Measurements from ENCODE around the gene NDUFC1. TPM values are rescaled to one million over a fixed set of nuclear protein-coding genes. Genes with fewer than 3 reads are reported as not detected.

NDUFC1 gene
- total and polyA plus RNA-seq, 2 of the 4 experiments (the other 2 are of a cell fraction), result 25.1 to 65.1 TPM

DNA sequence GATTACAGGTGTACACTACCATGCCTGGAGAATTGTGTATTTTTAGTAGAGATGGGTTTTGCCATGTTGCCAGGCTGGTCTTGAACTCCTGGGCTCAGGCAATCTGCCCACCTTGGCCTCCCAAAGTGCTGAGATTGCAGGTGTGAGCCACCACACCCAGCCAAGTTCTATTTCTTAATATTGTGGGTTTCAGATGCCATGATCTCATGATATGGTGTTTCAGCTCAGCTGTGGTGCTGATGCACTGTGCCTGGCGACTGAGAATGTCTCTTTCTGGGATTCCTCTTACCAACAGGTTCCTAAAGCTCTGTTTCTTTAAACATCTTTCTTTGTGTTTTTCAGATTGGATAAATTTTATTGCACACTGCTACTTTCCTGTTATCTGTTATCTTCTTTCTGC is 17.3 kb upstream of the NDUFC1 start:
- no CpG with 5 or more reads among the region's 1 CpG for WGBS, 2 experiments (ENCODE audit: extremely low coverage in 2 of 2, insufficient read length in 1 of 2)
- ChIA-PET POLR2A (ENCODE audit: unreplicated experiment) (no interaction called here), CTCF (no interaction called here)
- Histone ChIP-seq H4K91ac (ENCODE audit: insufficient read depth, low read depth, low read length) (no peak overlapping the region), H3K36me3 (ENCODE audit: control insufficient read depth, insufficient read depth, low read length) (no peaks in the 10 kb centered on the region), H3K4me3 (ENCODE audit: insufficient read depth, low read depth, low read length) (no peak overlapping the region), H3K56ac (ENCODE audit: extremely low read depth, insufficient read depth, low read length) (no peak overlapping the region), H3K14ac (replicated peaks; ENCODE audit: low read depth, low read length) (no peak overlapping the region), H2AK9ac (replicated peaks; ENCODE audit: low read depth, low read length, poor library complexity) (no peak overlapping the region), H3K27me3 (ENCODE audit: control insufficient read depth, insufficient read depth, low read length) (no peaks in the 10 kb centered on the region), H3K9ac (ENCODE audit: low read depth, low read length) (no peak overlapping the region), H2BK120ac (ENCODE audit: low read depth, low read length) (no peak overlapping the region), H4K5ac (ENCODE audit: low read depth, low read length) (no peak overlapping the region), H3K27ac (ENCODE audit: insufficient read depth, low read length) (no peak overlapping the region), H3K4ac (ENCODE audit: low read depth, low read length) (no peak overlapping the region), H3K9me3 (ENCODE audit: control insufficient read depth, insufficient read depth, low read length) (no peaks in the 10 kb centered on the region), H4K8ac (ENCODE audit: low read depth in 2 of 2, low read length in 2 of 2) (no peak overlapping the region), H3K23ac (ENCODE audit: low read depth, low read length) (no peak overlapping the region), H2BK20ac (ENCODE audit: low read depth, low read length) (no peak overlapping the region), H3K4me2 (ENCODE audit: low read depth, low read length) (no peak overlapping the region), H2BK15ac (ENCODE audit: low read depth, low read length) (no peak overlapping the region), H2AK5ac (ENCODE audit: low read depth, low read length) (no peak overlapping the region), H3K9me1 (ENCODE audit: insufficient read depth, low read length) (0 out of 2 replicates have a peak, but pooled peaks cover 2% of the 10 kb centered on the region), H3K18ac (ENCODE audit: low read depth, low read length) (no peak overlapping the region), H2BK5ac (ENCODE audit: low read depth, low read length, poor library complexity, severe bottlenecking) (no peak overlapping the region), H4K20me1 (ENCODE audit: insufficient read depth, low read length) (peaks cover 71% of the 10 kb centered on the region), H2AFZ (replicated peaks; ENCODE audit: low read length, poor library complexity) (no peak overlapping the region), H3K79me1 (ENCODE audit: low read depth in 1 of 2, low read length in 2 of 2) (peaks cover 4 to 52% of the 10 kb centered on the region in 2 experiments; a peak in 3 of 4 replicates), H3K4me1 (ENCODE audit: control insufficient read depth, insufficient read depth, low read length) (peaks cover 5% of the 10 kb centered on the region)
- dilution Hi-C loops (cut with HindIII; ENCODE audit: low sequenced_read_pairs, unreplicated experiment) (no loop called here), in situ Hi-C loops (cut with MboI; ENCODE audit: low sequenced_read_pairs) (no loop called here), intact Hi-C loops (cut with micrococcal nuclease) (loop anchor here (5.0 kb wide), 1 partner anchor 33 kb away; no protein-coding TSS in a partner anchor)
- BruUV-seq (replicated peaks), result no TSS peak
- TF ChIP-seq CHD1 (IDR thresholded peaks at IDR 0.05; ENCODE audit: low read depth, low read length), result no peak
- no peak for TF ChIP-seq POLR2A (IDR thresholded peaks at IDR 0.05; ENCODE audit: low read depth, low read length)
- no peak for TF ChIP-seq BHLHE40 (IDR thresholded peaks at IDR 0.05; ENCODE audit: low read depth, low read length)
- TF ChIP-seq RAD21 (IDR thresholded peaks at IDR 0.05; ENCODE audit: low read length), result no peak
- TF ChIP-seq, protein P1, sequence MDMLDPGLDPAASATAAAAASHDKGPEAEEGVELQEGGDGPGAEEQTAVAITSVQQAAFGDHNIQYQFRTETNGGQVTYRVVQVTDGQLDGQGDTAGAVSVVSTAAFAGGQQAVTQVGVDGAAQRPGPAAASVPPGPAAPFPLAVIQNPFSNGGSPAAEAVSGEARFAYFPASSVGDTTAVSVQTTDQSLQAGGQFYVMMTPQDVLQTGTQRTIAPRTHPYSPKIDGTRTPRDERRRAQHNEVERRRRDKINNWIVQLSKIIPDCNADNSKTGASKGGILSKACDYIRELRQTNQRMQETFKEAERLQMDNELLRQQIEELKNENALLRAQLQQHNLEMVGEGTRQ (IDR thresholded peaks at IDR 0.05; ENCODE audit: low read depth, low read length), result no peak
- no peak for TF ChIP-seq RCOR1 (IDR thresholded peaks at IDR 0.05; ENCODE audit: insufficient replicate concordance, low read length)
- no peak for TF ChIP-seq NFE2L2 (IDR thresholded peaks at IDR 0.05; ENCODE audit: low read depth, low read length)
- TF ChIP-seq FOS (IDR thresholded peaks at IDR 0.05; ENCODE audit: low read depth, low read length), result no peak
- no peak for TF ChIP-seq CEBPB (IDR thresholded peaks at IDR 0.05; ENCODE audit: low read depth, low read length)
- no peak for TF ChIP-seq ELK1 (IDR thresholded peaks at IDR 0.05; ENCODE audit: borderline replicate concordance, low read depth, low read length)
- no peak for TF ChIP-seq SMC3 (IDR thresholded peaks at IDR 0.05; ENCODE audit: low read depth, low read length)
- TF ChIP-seq CTCF (conservative IDR thresholded peaks at IDR 0.05; ENCODE audit: low read depth, low read length), result no peak
- TF ChIP-seq MAZ (IDR thresholded peaks at IDR 0.05; ENCODE audit: borderline replicate concordance, low read depth, low read length), result no peak
- TF ChIP-seq MAFK (IDR thresholded peaks at IDR 0.05; ENCODE audit: low read depth, low read length), result no peak
- no peak for TF ChIP-seq RFX5 (IDR thresholded peaks at IDR 0.05; ENCODE audit: low read depth, low read length)
- no peak for TF ChIP-seq MXI1 (IDR thresholded peaks at IDR 0.05; ENCODE audit: borderline replicate concordance, low read depth, low read length)
- DNase-seq (no peak), ATAC-seq (ENCODE audit: low read depth) (no peak)

All from IMR-90 (cell line).